Limb (tissue), 2 donors: ENCODE results near the gene CEND1.
A peak's percentile ranks its signal among the peaks of the same experiment; 100 is the strongest.
"Not testable (repeated sequence)": the region's sequence is repeated elsewhere in the genome, so short reads cannot be mapped to it uniquely, and the experiment has no call there.

Source experiments
- DNase-seq, 2 donors: peaks; one replicate each; pipeline ENCODE4 v3.0.0-alpha.2; 2016; ENCODE audit errors: extremely low spot score in 2 of 2

Gene CEND1

GRCh38 chr11:764322-765024 is 25.4 kb downstream of the CEND1 start:
- DNase-seq: no peak

GRCh38 chr11:763549-764321 is 26.2 kb downstream of the CEND1 start:
- no peak for DNase-seq

DNA sequence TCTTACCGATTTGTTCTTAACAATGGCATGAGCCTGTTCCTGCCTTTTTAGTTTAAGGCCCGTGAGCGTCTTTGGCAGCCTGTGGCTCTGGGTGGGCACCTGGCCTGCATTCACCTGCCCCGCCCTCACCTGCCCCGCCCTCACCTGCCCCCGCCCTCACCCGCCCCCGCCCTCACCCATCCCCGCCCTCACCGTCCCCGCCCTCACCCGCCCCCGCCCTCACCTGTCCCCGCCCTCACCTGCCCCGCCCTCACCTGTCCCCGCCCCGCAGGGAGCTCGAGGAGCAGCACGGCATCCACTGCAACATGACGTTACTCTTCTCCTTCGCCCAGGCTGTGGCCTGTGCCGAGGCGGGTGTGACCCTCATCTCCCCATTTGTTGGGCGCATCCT is 26.8 kb downstream of the CEND1 start:
- no peak for DNase-seq

- peak in 1 of 2 donors; percentile 13 for DNase-seq
These were observed 27.3 kb downstream of the CEND1 start for GRCh38 chr11:762421-763072.

- DNase-seq: no peak
These were observed 28.3 kb downstream of the CEND1 start for GRCh38 chr11:761526-762108.

DNA sequence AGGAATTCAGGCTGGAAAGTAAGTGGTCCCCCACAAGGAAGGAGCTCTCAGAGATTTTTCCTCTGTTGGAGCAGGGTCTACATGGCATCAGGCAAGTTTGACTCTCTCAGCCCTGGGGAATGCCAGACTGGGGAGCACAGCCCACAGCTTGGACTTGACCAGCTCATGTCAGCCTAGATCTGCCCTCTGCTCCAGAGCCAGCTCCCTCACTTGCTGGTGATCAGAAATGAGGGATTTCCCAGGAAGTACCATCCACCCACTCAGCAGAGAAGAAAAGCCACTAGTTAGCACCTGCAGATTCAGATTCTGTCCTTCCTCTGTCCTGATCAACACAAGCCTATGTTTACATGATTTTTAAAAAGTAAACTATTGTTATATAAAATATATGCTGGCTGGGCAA is 29.7 kb downstream of the CEND1 start:
- no peak for DNase-seq

DNA sequence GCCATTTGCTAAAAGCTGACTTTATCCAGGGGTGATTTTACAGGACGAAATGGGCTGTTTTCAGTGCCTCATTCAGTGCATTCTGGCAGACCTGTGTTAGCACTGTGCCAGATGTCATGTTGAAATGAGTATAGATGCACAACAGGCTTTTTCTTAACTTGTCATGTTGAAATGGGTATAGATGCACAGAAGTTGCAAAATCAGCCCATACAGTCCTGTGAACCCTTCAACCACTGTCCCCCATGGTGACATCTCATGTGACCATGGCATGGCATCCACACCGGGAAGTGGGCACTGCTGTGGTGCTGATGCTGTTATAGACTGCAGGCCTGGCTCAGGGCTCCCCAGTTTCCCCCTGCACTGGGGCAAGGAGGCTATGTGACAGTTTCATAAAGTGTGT is 40.2 kb downstream of the CEND1 start:
- no peak for DNase-seq

- no peak for DNase-seq
These were observed 41.9 kb downstream of the CEND1 start for GRCh38 chr11:748007-748359.

- DNase-seq: peak; percentile 89 to 93
These were observed 42.5 kb downstream of the CEND1 start, which contains the start of gene TALDO1 for GRCh38 chr11:747158-748006. Gene TALDO1 (plus strand): TSS chr11:747464. CDS start chr11:747482, 18 bp downstream.

DNA sequence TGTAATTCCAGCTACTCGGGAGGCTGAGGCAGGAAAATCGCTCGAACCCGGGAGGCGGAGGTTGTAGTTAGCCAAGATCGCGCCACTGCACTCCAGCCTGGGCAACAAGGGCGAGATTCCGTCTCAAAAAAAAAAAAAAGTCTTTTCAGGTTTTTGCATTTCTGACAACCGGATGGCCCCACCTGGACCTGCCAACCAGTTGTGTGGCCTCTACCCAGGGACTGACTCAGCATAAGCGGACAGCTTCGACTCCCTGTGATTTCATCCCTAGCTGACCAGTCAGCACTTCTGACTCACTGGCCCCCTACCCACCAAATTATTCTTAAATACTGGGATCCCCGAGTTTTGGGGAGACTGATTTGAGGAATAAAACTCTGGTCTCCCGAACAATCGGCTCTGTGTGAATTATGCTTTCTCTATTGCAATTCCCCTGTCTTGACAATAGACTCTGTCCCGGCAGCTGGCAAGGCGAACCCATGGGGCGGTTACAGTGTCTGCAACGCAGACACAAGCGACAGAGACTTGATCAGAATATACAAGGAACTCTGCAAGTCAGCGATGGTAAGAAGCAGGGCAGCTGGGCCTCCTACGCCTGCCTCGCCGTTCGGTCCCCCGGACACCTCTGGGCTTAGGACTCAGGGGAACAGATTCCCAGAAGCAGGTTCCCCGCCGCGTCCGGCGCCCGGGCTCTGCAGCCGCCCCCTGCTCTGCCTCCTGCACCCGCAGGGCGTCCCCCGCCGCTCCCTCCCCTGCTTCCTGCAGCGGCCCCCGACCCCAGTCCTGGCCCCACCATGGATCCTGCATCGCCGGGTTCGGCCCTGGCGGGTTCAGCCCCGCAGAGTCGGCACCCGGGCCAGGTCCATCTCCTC is 43.4 kb downstream of the CEND1 start:
- DNase-seq: no peak

GRCh38 chr11:745428-745827 is 44.5 kb downstream of the CEND1 start:
- DNase-seq: no peak

GRCh38 chr11:742571-743201 is 47.2 kb downstream of the CEND1 start:
- DNase-seq: no peak

DNA sequence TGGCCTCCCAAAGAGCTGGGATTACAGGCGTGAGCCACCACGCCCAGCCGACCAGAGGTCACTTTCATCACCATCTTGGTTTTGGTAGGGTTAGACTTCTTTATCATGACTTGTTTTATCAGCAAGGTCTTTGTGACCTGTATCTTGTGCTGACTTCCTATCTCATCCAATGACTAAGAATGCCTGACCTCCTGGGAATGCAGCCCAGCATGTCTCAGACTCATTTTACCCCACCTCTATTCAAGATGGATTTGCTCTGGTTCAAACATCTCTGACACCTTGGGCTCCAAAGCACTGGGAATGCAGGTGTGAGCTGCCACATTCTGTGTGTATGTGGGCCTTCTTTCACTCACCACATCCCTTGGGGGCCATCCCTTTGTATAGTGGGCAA is 47.7 kb downstream of the CEND1 start:
- no peak for DNase-seq

- DNase-seq: not testable (repeated sequence)
These were observed 52.0 kb downstream of the CEND1 start for GRCh38 chr11:737899-738298.

DNA sequence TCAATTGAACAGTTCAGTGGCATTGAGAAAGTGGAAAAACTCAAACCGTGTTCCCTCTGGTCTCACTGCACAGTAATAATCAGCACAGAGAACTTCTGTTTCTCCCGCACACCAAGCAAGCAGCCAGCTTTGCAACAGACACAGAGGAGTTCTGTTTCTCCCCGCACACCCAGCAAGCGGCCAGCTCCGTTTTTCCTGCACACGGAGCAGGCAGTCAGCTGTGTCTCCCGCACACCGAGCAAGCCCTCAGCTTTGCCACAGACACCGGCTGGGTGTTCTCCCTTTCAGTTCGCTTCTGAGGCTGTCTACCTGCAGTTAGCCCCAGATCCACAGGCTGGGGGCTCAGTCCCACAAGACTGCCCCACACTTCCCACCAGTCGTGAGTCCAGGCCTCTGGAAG is 52.5 kb downstream of the CEND1 start:
- no peak for DNase-seq
